A673 (cell line): Measurements from ENCODE around the gene COPS4. TPM values are rescaled to one million over a fixed set of nuclear protein-coding genes. Genes with fewer than 3 reads are reported as not detected.

Source experiments
- BruUV-seq: library from RNA; stranded (reverse); fragments of 400-500 nt; replicated peaks from 2 replicates; lab custom pipeline; 2021; lab: Mats Ljungman, UMichigan
- CTCF ChIA-PET: fragments of 300-600 bp; sonication (Branson Sonifier 250); formaldehyde crosslinking; loops from one replicate; lab custom pipeline; 2022; ENCODE audit warnings: antibody characterized with exemption; lab: Charles Lee
- POLR2A ChIA-PET: fragments of 300-600 bp; sonication (Branson Sonifier 250); formaldehyde crosslinking; loops from one replicate; lab custom pipeline; 2022; ENCODE audit warnings: antibody characterized with exemption; ENCODE audit not compliant: low non-redundant PET; lab: Charles Lee
- DNase-seq: peaks from one replicate; pipeline ENCODE4 v3.0.0-alpha.2; 2015; ENCODE audit warnings: low spot score
- H3K27ac ChIP-seq: fragments of 200-600 bp; sonication (generic); 2 replicates; pipeline ENCODE4 v1.5.1; 2016; ENCODE audit warnings: mixed run types, low read depth, mild to moderate bottlenecking, mixed read lengths, antibody characterized with exemption, low read length; ENCODE audit not compliant: poor library complexity, severe bottlenecking
- H3K27me3 ChIP-seq: fragments of 200-600 bp; sonication (generic); replicated peaks from 2 replicates; pipeline ENCODE4 v1.6.1; 2017; ENCODE audit warnings: mixed run types, low read depth, mild to moderate bottlenecking, mixed read lengths, antibody characterized with exemption, low read length; ENCODE audit not compliant: insufficient read depth, poor library complexity
- H3K36me3 ChIP-seq: fragments of 200-600 bp; sonication (generic); 2 replicates; pipeline ENCODE4 v1.6.1; 2016; ENCODE audit warnings: mixed run types, mild to moderate bottlenecking, mixed read lengths, antibody characterized with exemption, low read length; ENCODE audit not compliant: insufficient read depth, poor library complexity, severe bottlenecking
- H3K4me1 ChIP-seq: fragments of 200-600 bp; sonication (generic); 2 replicates; pipeline ENCODE4 v1.6.1; 2017; ENCODE audit warnings: mixed run types, mild to moderate bottlenecking, mixed read lengths, antibody characterized with exemption, low read length; ENCODE audit not compliant: insufficient read depth, poor library complexity, severe bottlenecking
- H3K4me3 ChIP-seq: fragments of 200-600 bp; sonication (generic); 2 replicates; pipeline ENCODE4 v1.5.1; 2016; ENCODE audit warnings: low read depth, mixed run types, mild to moderate bottlenecking, mixed read lengths, low read length; ENCODE audit not compliant: poor library complexity, severe bottlenecking
- H3K9me3 ChIP-seq: fragments of 200-600 bp; sonication (generic); 2 replicates; pipeline ENCODE4 v1.6.1; 2016; ENCODE audit warnings: mixed run types, low read depth, mild to moderate bottlenecking, mixed read lengths, antibody characterized with exemption, low read length; ENCODE audit not compliant: poor library complexity, severe bottlenecking
- CTCF ChIP-seq: fragments of 300-800, 200-600 bp; sonication (generic); conservative IDR thresholded peaks from 2 replicates; pipeline ENCODE4 v1.5.1; 2017; ENCODE audit warnings: low read depth, mild to moderate bottlenecking, antibody characterized with exemption, low read length, moderate library complexity, mixed read lengths
- EZH2 ChIP-seq: fragments of 200-600 bp; sonication (generic); IDR thresholded peaks from 2 replicates; pipeline ENCODE4 v1.6.1; 2017; ENCODE audit warnings: borderline replicate concordance, low read depth, mild to moderate bottlenecking, mixed read lengths, antibody characterized with exemption, low read length; ENCODE audit not compliant: poor library complexity, severe bottlenecking
- intact Hi-C: fragments of 100-400 bp; cut with micrococcal nuclease; formaldehyde crosslinking; loops from one replicate; pipeline ENCODE4 v1.10.0; 2022; ENCODE audit not compliant: unreplicated experiment
- total RNA-seq: library from RNA; stranded (reverse); gene quantifications from 2 replicates; pipeline ENCODE4 v1.2.3, GENCODE V29; 2021

Gene COPS4
- total RNA-seq, 1 experiment from 2014 or later, result 25.5 TPM

- CTCF ChIA-PET, result no interaction called here
- H3K4me1 ChIP-seq, result no peaks in the 10 kb centered on the region
- H3K27me3 ChIP-seq, result no peaks in the 10 kb centered on the region
- POLR2A ChIA-PET, result no interaction called here
- no peaks in the 10 kb centered on the region for H3K9me3 ChIP-seq
- no peak for TF ChIP-seq CTCF
- TF ChIP-seq EZH2, result no peak
- H3K4me3 ChIP-seq, result no peak overlapping the region
- no TSS peak for BruUV-seq
- intact Hi-C loops, result no loop called here
- peaks cover 8% of the 10 kb centered on the region for H3K36me3 ChIP-seq
- no peak overlapping the region for H3K27ac ChIP-seq
- peak; percentile 35 for DNase-seq
Observed at GRCh38 chr4:83062739-83063138, 27.8 kb downstream of the COPS4 start.

- Histone ChIP-seq H3K27ac (no peak overlapping the region), H3K36me3 (peaks cover 11% of the 10 kb centered on the region), H3K4me1 (no peaks in the 10 kb centered on the region), H3K27me3 (no peaks in the 10 kb centered on the region), H3K4me3 (no peak overlapping the region), H3K9me3 (no peaks in the 10 kb centered on the region)
- POLR2A ChIA-PET, result no interaction called here
- intact Hi-C loops, result no loop called here
- CTCF ChIA-PET, result no interaction called here
- TF ChIP-seq EZH2, result no peak
- no peak for TF ChIP-seq CTCF
- no peak for DNase-seq
- no TSS peak for BruUV-seq
Observed at GRCh38 chr4:83065266-83065665, 30.3 kb downstream of the COPS4 start.

- POLR2A ChIA-PET, result no interaction called here
- no peaks in the 10 kb centered on the region for H3K4me1 ChIP-seq
- no peaks in the 10 kb centered on the region for H3K27me3 ChIP-seq
- H3K4me3 ChIP-seq, result no peak overlapping the region
- H3K36me3 ChIP-seq, result peaks cover 11% of the 10 kb centered on the region
- no peak overlapping the region for H3K27ac ChIP-seq
- intact Hi-C loops, result no loop called here
- BruUV-seq, result no TSS peak
- CTCF ChIA-PET, result no interaction called here
- no peak for DNase-seq
- H3K9me3 ChIP-seq, result no peaks in the 10 kb centered on the region
- TF ChIP-seq EZH2 (no peak), CTCF (no peak)
Observed at GRCh38 chr4:83067058-83067639, 32.2 kb downstream of the COPS4 start.
